Panc1 (cell line): Measurements from ENCODE around the gene LBH. TPM values are rescaled to one million over a fixed set of nuclear protein-coding genes. Genes with fewer than 3 reads are reported as not detected.

Experiments
- ATAC-seq: fragments of 200-7000 bp; cut with Tn5 transposase; 2 replicates; pipeline ENCODE4 v1.9.1; 2020; ENCODE audit warnings: mild to moderate bottlenecking, moderate library complexity
- BruUV-seq: library from RNA; stranded (reverse); fragments of 400-500 nt; replicated peaks from 2 replicates; lab custom pipeline; 2021; lab: Mats Ljungman, UMichigan
- CTCF ChIA-PET: fragments of 300-600 bp; sonication (Branson Sonifier 250); formaldehyde crosslinking; loops from one replicate; lab custom pipeline; 2022; ENCODE audit warnings: antibody characterized with exemption; lab: Charles Lee
- POLR2A ChIA-PET: fragments of 300-600 bp; sonication (Branson Sonifier 250); formaldehyde crosslinking; loops from one replicate; lab custom pipeline; 2022; ENCODE audit warnings: antibody characterized with exemption; lab: Charles Lee
- DNase-seq: peaks from one replicate; pipeline ENCODE4 v3.0.0-alpha.2; 2010; ENCODE audit warnings: low read depth, low spot score
- H3K27ac ChIP-seq: 2 replicates; pipeline ENCODE4 v1.5.1; 2011; ENCODE audit warnings: mild to moderate bottlenecking, low read length, inconsistent platforms
- H3K27me3 ChIP-seq: fragments of 200-500 bp; sonication (Bioruptor generic); 2 replicates; pipeline ENCODE4 v1.6.0; 2014; ENCODE audit warnings: low read length, inconsistent platforms; ENCODE audit not compliant: control insufficient read depth, insufficient read depth
- H3K36me3 ChIP-seq: fragments of 200-500 bp; sonication (Bioruptor generic); 2 replicates; pipeline ENCODE4 v1.5.1; 2014; ENCODE audit warnings: inconsistent platforms, mild to moderate bottlenecking, low read length, moderate library complexity; ENCODE audit not compliant: control insufficient read depth, insufficient read depth
- H3K4me1 ChIP-seq: 2 replicates; pipeline ENCODE4 v1.5.1; 2011; ENCODE audit warnings: inconsistent platforms, mild to moderate bottlenecking, low read length, moderate library complexity; ENCODE audit not compliant: control insufficient read depth, insufficient read depth
- H3K4me3 ChIP-seq, 2 experiments: 2 replicates each; pipeline ENCODE4 v1.5.1; 2011 to 2012; ENCODE audit warnings: low read depth in 2 of 2, low read length in 2 of 2, mild to moderate bottlenecking in 2 of 2, inconsistent platforms in 1 of 2, moderate library complexity in 1 of 2
- H3K9me3 ChIP-seq: fragments of 200-500 bp; sonication (Bioruptor generic); 2 replicates; pipeline ENCODE4 v1.5.1; 2014; ENCODE audit warnings: low read depth, mild to moderate bottlenecking, inconsistent platforms, low read length, moderate library complexity; ENCODE audit not compliant: control insufficient read depth, insufficient read depth
- CTCF ChIP-seq: fragments of 450-650 bp; IDR thresholded peaks from 2 replicates; pipeline ENCODE4 v1.5.1; 2017; ENCODE audit warnings: mild to moderate bottlenecking
- POLR2AphosphoS5 ChIP-seq: IDR thresholded peaks from 2 replicates; pipeline ENCODE4 v1.6.1; 2012; ENCODE audit warnings: mild to moderate bottlenecking, low read depth, low read length, moderate library complexity
- REST ChIP-seq, 2 experiments: IDR thresholded peaks; 2 replicates each; pipeline ENCODE4 v1.6.1; 2011 to 2012; ENCODE audit warnings: low read depth in 2 of 2, control low read depth in 1 of 2, low read length in 1 of 2, mild to moderate bottlenecking in 1 of 2, moderate library complexity in 1 of 2; ENCODE audit not compliant: insufficient read depth in 1 of 2
- SIN3A ChIP-seq: IDR thresholded peaks from 2 replicates; pipeline ENCODE4 v1.6.1; 2012; ENCODE audit warnings: low read depth, mild to moderate bottlenecking, low read length, moderate library complexity, borderline replicate concordance; ENCODE audit not compliant: insufficient read depth
- TCF7L2 ChIP-seq: IDR thresholded peaks from 2 replicates; pipeline ENCODE4 v1.6.1; 2011; ENCODE audit warnings: mild to moderate bottlenecking, low read depth, low read length, inconsistent platforms
- in situ Hi-C: cut with HindIII; loops from 2 replicates; pipeline ENCODE4 v1.10.0; 2016; ENCODE audit warnings: low sequenced_read_pairs, low pct_unique_long_range_greater_than_20kb
- intact Hi-C: fragments of 100-400 bp; cut with micrococcal nuclease; formaldehyde crosslinking; loops from one replicate; pipeline ENCODE4 v1.10.0; 2022; ENCODE audit not compliant: unreplicated experiment
- total RNA-seq: library from RNA; stranded (reverse); gene quantifications from one replicate; pipeline ENCODE4 v1.2.1, GENCODE V29; 2021; ENCODE audit not compliant: unreplicated experiment

LBH gene
- total RNA-seq, 1 experiment from 2014 or later, result 2.2 TPM

- Histone ChIP-seq H3K4me3 (peak overlapping the region; percentile 18 to 40), H3K27me3 (no peaks in the 10 kb centered on the region; the same call in 1 of the 2 replicates), H3K36me3 (no peaks in the 10 kb centered on the region), H3K4me1 (peaks cover 5% of the 10 kb centered on the region; the same call in 1 of the 2 replicates), H3K27ac (no peak overlapping the region), H3K9me3 (no peaks in the 10 kb centered on the region)
- intact Hi-C loops, result no loop called here
- DNase-seq (no peak), ATAC-seq (peak; percentile 77)
- ChIA-PET CTCF (interaction anchor here (0.5 to 1.2 kb wide), 2 partner anchors 36 to 60 kb away, joined by 6 read pairs; no protein-coding TSS in a partner anchor), POLR2A (no interaction called here)
- TF ChIP-seq CTCF, result no peak
- no peak for TF ChIP-seq SIN3A
- TF ChIP-seq TCF7L2, result no peak
- TF ChIP-seq REST (IDR thresholded peaks at IDR 0.05; ENCODE audit: insufficient read depth in 1 of 2, low read depth in 2 of 2, low read length in 1 of 2), result no peak
- no peak for TF ChIP-seq POLR2AphosphoS5
- in situ Hi-C loops, result no loop called here
- BruUV-seq, result no TSS peak
Measured at GRCh38 chr2:30225131-30225762, 6.1 kb upstream of the LBH start.

- CTCF ChIA-PET, result interaction anchor here (0.6 to 1.2 kb wide), 2 partner anchors 61 kb away, joined by 4 to 6 read pairs; no protein-coding TSS in a partner anchor
Measured at GRCh38 chr2:30226144-30227032, 4.9 kb upstream of the LBH start.

More at GRCh38 chr2:30226144-30227032, 4.9 kb upstream of the LBH start:
- no peak for DNase-seq
- Histone ChIP-seq H3K36me3 (no peaks in the 10 kb centered on the region), H3K27me3 (peaks cover 5% of the 10 kb centered on the region; the same call in 1 of the 2 replicates), H3K4me3 (no peak overlapping the region), H3K4me1 (peaks cover 5% of the 10 kb centered on the region; the same call in 1 of the 2 replicates), H3K9me3 (no peaks in the 10 kb centered on the region), H3K27ac (no peak overlapping the region)
- in situ Hi-C loops, result no loop called here
- POLR2A ChIA-PET, result no interaction called here
- BruUV-seq, result no TSS peak
- intact Hi-C loops, result no loop called here
- ATAC-seq, result no peak
- TF ChIP-seq REST (IDR thresholded peaks at IDR 0.05; ENCODE audit: insufficient read depth in 1 of 2, low read depth in 2 of 2, low read length in 1 of 2), result no peak
- TF ChIP-seq CTCF, result no peak
- no peak for TF ChIP-seq POLR2AphosphoS5
- TF ChIP-seq SIN3A, result no peak
- no peak for TF ChIP-seq TCF7L2
